GM19397 (cell line): ENCODE results near the gene PSMC3IP.
A peak's percentile ranks its signal among the peaks of the same experiment; 100 is the strongest.
"Not testable (repeated sequence)": the region's sequence is repeated elsewhere in the genome, so short reads cannot be mapped to it uniquely, and the experiment has no call there.

ENCODE experiments used
- ATAC-seq: cut with Tn5 transposase; IDR thresholded peaks from one replicate; pipeline ENCODE4 v1.9.1; 2021; ENCODE audit warnings: mild to moderate bottlenecking, moderate library complexity; ENCODE audit not compliant: unreplicated experiment

Gene PSMC3IP

GRCh38 chr17:42562388-42563142 lies 15.0 kb downstream of the PSMC3IP start:
- ATAC-seq, result no peak

GRCh38 chr17:42561897-42562387 lies 15.6 kb downstream of the PSMC3IP start, which contains the start of gene COASY:
COASY (plus strand) TSS chr17:42562148; CDS start chr17:42562623, 475 bp downstream.
- ATAC-seq, result no peak

GRCh38 chr17:42560246-42560645 lies 17.3 kb downstream of the PSMC3IP start:
- ATAC-seq, result no peak

- no peak for ATAC-seq
These were observed 18.5 kb downstream of the PSMC3IP start for GRCh38 chr17:42559075-42559474.

GRCh38 chr17:42555961-42556617 lies 21.4 kb downstream of the PSMC3IP start:
- not testable (repeated sequence) for ATAC-seq

- no peak for ATAC-seq
These were observed 22.4 kb downstream of the PSMC3IP start for GRCh38 chr17:42555122-42555622.

GRCh38 chr17:42554250-42555121 lies 23.0 kb downstream of the PSMC3IP start:
- ATAC-seq, result peak; percentile 74

GRCh38 chr17:42553866-42554249 lies 23.7 kb downstream of the PSMC3IP start:
- no peak for ATAC-seq

- ATAC-seq, result no peak
These were observed 24.2 kb downstream of the PSMC3IP start for GRCh38 chr17:42553161-42553818.

- ATAC-seq, result not testable (repeated sequence)
These were observed 24.8 kb downstream of the PSMC3IP start, which contains the start of gene HSD17B1 for GRCh38 chr17:42552736-42553135. HSD17B1 (plus strand) TSS chr17:42552923; CDS start chr17:42552934, 11 bp downstream.

GRCh38 chr17:42548993-42549755 lies 28.4 kb downstream of the PSMC3IP start:
- ATAC-seq, result no peak

- no peak for ATAC-seq
These were observed 29.3 kb downstream of the PSMC3IP start for GRCh38 chr17:42548070-42548837.

GRCh38 chr17:42547698-42548069 lies 29.8 kb downstream of the PSMC3IP start:
- ATAC-seq, result no peak

- no peak for ATAC-seq
These were observed 30.5 kb downstream of the PSMC3IP start for GRCh38 chr17:42547001-42547461.

- not testable (repeated sequence) for ATAC-seq
These were observed 31.6 kb downstream of the PSMC3IP start for GRCh38 chr17:42545755-42546505.

- ATAC-seq, result no peak
These were observed 32.6 kb downstream of the PSMC3IP start for GRCh38 chr17:42544874-42545283.

- ATAC-seq, result no peak
These were observed 34.1 kb downstream of the PSMC3IP start for GRCh38 chr17:42543190-42544079.
